Astrocyte (in vitro differentiated cells and primary cell): Measurements from ENCODE around the gene C17orf67. TPM values are rescaled to one million over a fixed set of nuclear protein-coding genes. Genes with fewer than 3 reads are reported as not detected.

Experiments
- DNase-seq: peaks from one replicate; pipeline ENCODE4 v3.0.0-alpha.2; 2010; ENCODE audit warnings: low read depth
- FAIRE-seq: peaks from 2 replicates; lab custom pipeline; 2011; peaks lifted over from hg19 to GRCh38; lab: Jason Lieb, UNC
- H2AFZ ChIP-seq: 2 replicates; pipeline ENCODE4 v1.6.0; 2012; ENCODE audit warnings: low read depth, low read length, inconsistent platforms
- H3K27ac ChIP-seq: 2 replicates; pipeline ENCODE4 v1.5.1; 2011; ENCODE audit warnings: low read depth, low read length, inconsistent platforms
- H3K27me3 ChIP-seq: 2 replicates; pipeline ENCODE4 v1.6.0; 2011; ENCODE audit warnings: low read length, inconsistent platforms; ENCODE audit not compliant: insufficient read depth
- H3K36me3 ChIP-seq: 2 replicates; pipeline ENCODE4 v1.5.1; 2011; ENCODE audit warnings: low read length, inconsistent platforms; ENCODE audit not compliant: insufficient read depth
- H3K4me1 ChIP-seq: 2 replicates; pipeline ENCODE4 v1.5.1; 2011; ENCODE audit warnings: low read length, inconsistent platforms; ENCODE audit not compliant: insufficient read depth
- H3K4me2 ChIP-seq: 2 replicates; pipeline ENCODE4 v1.6.0; 2012; ENCODE audit warnings: low read length, inconsistent platforms
- H3K4me3 ChIP-seq: 2 replicates; pipeline ENCODE4 v1.5.1; 2011; ENCODE audit warnings: low read depth, mild to moderate bottlenecking, low read length, inconsistent platforms; ENCODE audit not compliant: insufficient read depth
- H3K79me2 ChIP-seq: 2 replicates; pipeline ENCODE4 v1.6.0; 2012; ENCODE audit warnings: mild to moderate bottlenecking, low read length, inconsistent platforms; ENCODE audit not compliant: insufficient read depth
- H3K9ac ChIP-seq: 2 replicates; pipeline ENCODE4 v1.6.0; 2012; ENCODE audit warnings: mild to moderate bottlenecking, low read length, inconsistent platforms
- H3K9me3 ChIP-seq: 2 replicates; pipeline ENCODE4 v1.5.1; 2012; ENCODE audit warnings: low read depth, mild to moderate bottlenecking, low read length, inconsistent platforms; ENCODE audit not compliant: insufficient read depth
- H4K20me1 ChIP-seq: 2 replicates; pipeline ENCODE4 v1.6.0; 2012; ENCODE audit warnings: low read length, inconsistent platforms; ENCODE audit not compliant: insufficient read depth
- H3K27ac Mint-ChIP-seq: one replicate; pipeline ENCODE4 v1.8.0; 2021; ENCODE audit warnings: mild to moderate bottlenecking, mixed read lengths; ENCODE audit not compliant: unreplicated experiment
- H3K27me3 Mint-ChIP-seq: one replicate; pipeline ENCODE4 v1.8.0; 2021; ENCODE audit warnings: low read depth, mixed read lengths; ENCODE audit not compliant: unreplicated experiment
- H3K36me3 Mint-ChIP-seq: one replicate; pipeline ENCODE4 v1.8.0; 2021; ENCODE audit warnings: low read depth, mixed read lengths; ENCODE audit not compliant: unreplicated experiment
- H3K4me1 Mint-ChIP-seq: one replicate; pipeline ENCODE4 v1.8.0; 2021; ENCODE audit warnings: low read depth, mixed read lengths; ENCODE audit not compliant: unreplicated experiment
- H3K4me3 Mint-ChIP-seq: one replicate; pipeline ENCODE4 v1.8.0; 2021; ENCODE audit warnings: mild to moderate bottlenecking, moderate library complexity, mixed read lengths; ENCODE audit not compliant: unreplicated experiment
- H3K9me3 Mint-ChIP-seq: one replicate; pipeline ENCODE4 v1.8.0; 2021; ENCODE audit warnings: mild to moderate bottlenecking, mixed read lengths; ENCODE audit not compliant: unreplicated experiment
- CTCF ChIP-seq: IDR thresholded peaks from 2 replicates; pipeline ENCODE4 v1.5.1; 2011; ENCODE audit warnings: low read depth, mild to moderate bottlenecking, inconsistent platforms, low read length, moderate library complexity; ENCODE audit not compliant: insufficient read depth
- EZH2 ChIP-seq: IDR thresholded peaks from 2 replicates; pipeline ENCODE4 v1.6.1; 2012; ENCODE audit warnings: mild to moderate bottlenecking, low read length, inconsistent platforms; ENCODE audit not compliant: insufficient read depth
- total RNA-seq: library from RNA; stranded (reverse); gene quantifications from 2 replicates; pipeline ENCODE4 v1.2.1, GENCODE V29; 2021

Gene C17orf67
- total RNA-seq, 1 donor from 2014 or later, result 2.8 TPM

- Mint-ChIP-seq H3K4me3 (no peak overlapping the region), H3K4me1 (peaks cover 5% of the 10 kb centered on the region), H3K9me3 (peaks cover 3% of the 10 kb centered on the region), H3K36me3 (no peaks in the 10 kb centered on the region), H3K27me3 (no peaks in the 10 kb centered on the region), H3K27ac (no peak overlapping the region)
- no peaks in the 10 kb centered on the region for H4K20me1 ChIP-seq
- no peak overlapping the region for H2AFZ ChIP-seq
- DNase-seq (no peak), FAIRE-seq (no peak)
- no peaks in the 10 kb centered on the region for H3K79me2 ChIP-seq
- no peak overlapping the region for H3K4me2 ChIP-seq
- H3K9ac ChIP-seq, result no peak overlapping the region
- H3K27ac ChIP-seq, result no peak overlapping the region
- H3K9me3 ChIP-seq, result no peaks in the 10 kb centered on the region
- no peaks in the 10 kb centered on the region for H3K36me3 ChIP-seq
- no peak for TF ChIP-seq EZH2
- no peak for TF ChIP-seq CTCF
- H3K27me3 ChIP-seq, result no peaks in the 10 kb centered on the region
- no peak overlapping the region for H3K4me3 ChIP-seq
- H3K4me1 ChIP-seq, result no peaks in the 10 kb centered on the region
These were observed 36.4 kb upstream of the C17orf67 start for GRCh38 chr17:56870081-56870651.

- no peaks in the 10 kb centered on the region for H3K36me3 ChIP-seq
- H3K27ac Mint-ChIP-seq, result no peak overlapping the region
- H3K27ac ChIP-seq, result no peak overlapping the region
These were observed 35.0 kb upstream of the C17orf67 start for GRCh38 chr17:56868716-56869115.

More at GRCh38 chr17:56868716-56869115, 35.0 kb upstream of the C17orf67 start:
- no peak overlapping the region for H2AFZ ChIP-seq
- H3K4me1 ChIP-seq, result no peaks in the 10 kb centered on the region
- Mint-ChIP-seq H3K4me1 (peaks cover 5% of the 10 kb centered on the region), H3K27me3 (no peaks in the 10 kb centered on the region), H3K36me3 (no peaks in the 10 kb centered on the region), H3K9me3 (peaks cover 3% of the 10 kb centered on the region), H3K4me3 (no peak overlapping the region)
- DNase-seq (no peak), FAIRE-seq (no peak)
- H4K20me1 ChIP-seq, result no peaks in the 10 kb centered on the region
- H3K9ac ChIP-seq, result no peak overlapping the region
- H3K4me2 ChIP-seq, result no peak overlapping the region
- no peaks in the 10 kb centered on the region for H3K9me3 ChIP-seq
- H3K79me2 ChIP-seq, result no peaks in the 10 kb centered on the region
- no peaks in the 10 kb centered on the region for H3K27me3 ChIP-seq
- TF ChIP-seq EZH2 (no peak), CTCF (no peak)
- H3K4me3 ChIP-seq, result no peak overlapping the region
